Activated CD4-positive, alpha-beta T cell treated with anti-CD3 and anti-CD28 coated beads for 4 hours (primary cell): Measurements from ENCODE around the gene EPS8.

Source experiments
- DNase-seq, 2 donors: peaks; one replicate each; pipeline ENCODE4 v3.0.0-alpha.2; 2020

Gene EPS8

GRCh38 chr12:15687583-15687982 is 101.6 kb downstream of the EPS8 start:
- no peak for DNase-seq

- no peak for DNase-seq
Measured at GRCh38 chr12:15684896-15685658, 104.1 kb downstream of the EPS8 start.

- DNase-seq: no peak
Measured at GRCh38 chr12:15682826-15683225, 106.4 kb downstream of the EPS8 start.

GRCh38 chr12:15679151-15679550 is 110.0 kb downstream of the EPS8 start:
- DNase-seq: no peak

GRCh38 chr12:15677726-15678201 is 111.4 kb downstream of the EPS8 start:
- no peak for DNase-seq

DNA sequence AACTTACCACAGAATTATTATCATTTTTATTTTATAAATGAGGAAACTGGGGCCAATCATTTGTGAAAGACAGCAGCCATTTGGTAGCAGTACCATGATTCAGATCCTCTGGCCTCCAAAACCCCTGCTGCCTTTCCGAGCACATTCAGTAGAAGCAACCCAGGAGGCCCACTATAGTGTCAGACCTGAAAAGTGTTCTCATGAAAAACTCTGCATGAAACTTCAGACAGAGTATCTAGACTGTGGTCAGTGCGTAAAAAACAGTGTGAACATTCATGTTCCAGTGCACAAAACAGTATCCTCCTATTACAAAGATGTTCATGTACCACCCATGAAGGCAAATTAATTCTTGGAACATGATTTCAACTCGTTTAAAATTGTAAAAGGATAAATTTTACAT is 112.0 kb downstream of the EPS8 start:
- no peak for DNase-seq

GRCh38 chr12:15672671-15673270 is 116.4 kb downstream of the EPS8 start:
- no peak for DNase-seq

- DNase-seq: no peak
Measured at GRCh38 chr12:15670756-15671155, 118.4 kb downstream of the EPS8 start.

DNA sequence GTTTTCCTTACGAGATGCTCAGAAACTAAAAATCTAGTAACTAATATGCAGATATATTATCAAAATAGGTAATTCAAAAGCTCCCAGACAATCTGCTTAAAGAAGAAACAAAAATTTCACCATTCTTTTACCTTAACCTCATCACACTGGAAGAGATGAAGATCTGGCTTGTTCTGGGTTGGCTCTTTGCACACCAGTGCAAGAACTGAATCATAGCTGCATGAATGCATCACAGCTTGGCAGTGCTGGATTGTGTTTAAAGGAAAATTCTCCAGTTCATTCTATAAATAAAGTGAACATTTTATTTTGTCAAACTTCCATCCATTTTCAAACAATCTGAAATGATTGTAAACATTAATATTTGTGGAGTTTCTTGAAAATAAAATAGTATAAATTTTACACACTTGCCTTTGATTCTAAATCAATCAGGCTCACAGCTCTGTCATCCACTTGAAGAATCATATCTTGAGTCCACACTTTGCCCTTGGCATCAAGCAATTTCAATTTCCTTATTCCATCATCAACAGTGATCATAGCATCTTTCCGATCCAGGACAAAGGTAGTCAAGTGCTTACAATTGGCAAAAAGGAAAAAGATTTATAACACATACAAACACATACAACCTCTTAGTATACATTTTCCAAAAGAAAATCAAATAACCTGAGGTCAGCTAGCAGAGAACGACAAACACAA is 119.8 kb downstream of the EPS8 start:
- no peak for DNase-seq

DNA sequence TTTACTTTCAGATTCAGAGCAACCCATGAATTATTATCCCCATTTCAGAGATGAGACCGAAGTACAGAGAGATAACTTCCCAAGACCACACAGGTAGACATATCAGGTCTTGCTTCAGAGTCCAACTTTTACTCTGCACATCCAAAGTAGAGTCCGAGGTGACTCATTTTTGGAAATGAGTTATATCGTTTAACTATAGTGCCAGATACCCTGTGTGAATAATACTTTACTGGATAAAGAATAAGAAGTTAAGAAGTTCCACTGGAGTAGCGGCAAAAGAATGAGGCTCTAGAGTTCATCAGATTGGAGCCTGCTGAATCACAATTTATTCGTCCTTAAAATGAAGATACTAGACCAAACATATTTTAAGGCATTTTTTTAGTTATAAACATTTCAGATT is 124.7 kb downstream of the EPS8 start:
- DNase-seq: no peak

DNA sequence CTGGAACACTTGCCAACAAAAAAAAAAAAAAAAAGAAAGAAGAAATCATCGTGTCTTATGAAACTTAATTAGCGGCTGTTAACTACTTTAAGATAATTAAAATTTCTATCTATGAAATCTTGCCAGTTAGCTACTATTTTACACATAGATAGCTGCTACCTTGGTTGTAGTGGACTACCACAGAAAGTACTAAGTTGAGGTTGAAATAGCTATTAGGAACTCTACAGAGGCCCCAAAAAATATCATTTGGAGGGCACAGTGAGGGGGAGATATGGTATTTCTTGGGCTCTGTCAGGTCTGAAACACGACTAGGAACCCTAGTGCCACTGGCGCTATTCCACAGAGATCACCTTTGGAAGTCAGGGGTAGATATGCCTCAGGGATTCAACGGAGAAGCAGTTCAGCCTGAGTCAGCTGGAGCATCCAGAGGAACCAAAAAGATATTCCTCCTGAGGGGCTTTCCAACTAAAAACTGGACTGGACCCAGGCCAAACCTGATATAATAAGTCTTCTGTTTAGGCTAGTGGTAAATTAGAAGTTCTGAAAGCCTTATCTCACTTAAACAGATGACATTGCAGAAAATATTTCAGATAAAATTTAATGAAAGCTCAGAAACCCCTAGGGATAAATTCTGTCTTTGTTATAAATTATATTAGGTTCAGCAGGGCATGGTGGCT is 126.1 kb downstream of the EPS8 start:
- DNase-seq: no peak

- no peak for DNase-seq
Measured at GRCh38 chr12:15662303-15662980, 126.7 kb downstream of the EPS8 start.

DNA sequence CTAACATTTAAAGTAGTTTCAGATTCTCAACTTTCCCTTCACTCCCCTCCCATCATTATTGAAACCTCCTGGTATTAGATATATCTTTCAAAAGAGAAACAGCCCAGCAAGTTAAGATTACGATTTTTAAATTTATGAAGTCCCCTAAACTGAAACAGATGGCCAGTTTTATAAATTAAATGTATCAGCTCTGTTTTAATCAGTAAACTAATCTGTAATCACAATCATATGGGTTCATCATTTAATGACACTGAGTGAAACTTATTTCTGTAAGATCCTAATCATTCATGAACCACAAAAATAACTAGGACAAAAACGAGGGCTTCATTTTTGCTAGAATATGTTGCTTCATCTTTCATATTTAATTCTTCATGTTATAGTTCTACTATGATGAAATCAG is 137.8 kb downstream of the EPS8 start:
- DNase-seq: no peak

GRCh38 chr12:15650399-15651128 is 138.6 kb downstream of the EPS8 start:
- no peak for DNase-seq

DNA sequence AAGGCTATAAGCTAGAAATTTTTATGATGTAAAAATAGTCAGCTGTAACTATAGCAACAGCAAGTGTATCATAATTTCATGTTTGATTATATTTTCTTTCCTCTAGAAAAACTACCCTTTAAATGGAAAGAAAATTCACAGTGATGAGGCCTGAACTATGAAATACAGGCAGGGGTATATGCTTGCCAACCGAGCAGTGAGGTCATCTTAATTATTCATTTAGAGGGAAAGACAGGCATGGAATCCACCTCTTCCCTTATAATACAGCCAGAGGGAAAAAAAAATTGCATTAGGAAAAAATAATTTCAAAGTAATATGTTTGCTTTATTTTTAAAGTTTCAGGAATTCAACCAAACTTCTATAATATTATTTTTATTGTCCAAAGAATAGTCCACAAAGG is 139.8 kb downstream of the EPS8 start:
- no peak for DNase-seq

DNA sequence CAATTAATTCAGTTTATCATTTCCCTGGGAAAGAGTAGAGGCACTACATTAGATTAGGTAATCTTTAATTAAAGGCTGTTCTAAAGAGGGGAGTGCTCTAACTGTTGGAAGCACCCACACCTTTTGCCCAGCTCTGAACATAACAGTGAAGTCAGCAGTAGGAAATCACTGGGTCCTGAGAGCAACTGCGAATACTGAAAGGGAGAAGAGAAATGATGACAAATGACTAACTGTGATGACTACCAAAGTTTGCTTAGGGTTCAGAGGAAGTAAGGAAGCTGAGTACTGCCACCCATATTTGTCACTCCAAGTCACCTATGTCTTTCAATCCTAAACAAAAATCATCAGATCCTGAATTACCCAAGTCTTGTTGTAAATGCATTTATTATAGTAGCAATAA is 140.6 kb downstream of the EPS8 start:
- no peak for DNase-seq

DNA sequence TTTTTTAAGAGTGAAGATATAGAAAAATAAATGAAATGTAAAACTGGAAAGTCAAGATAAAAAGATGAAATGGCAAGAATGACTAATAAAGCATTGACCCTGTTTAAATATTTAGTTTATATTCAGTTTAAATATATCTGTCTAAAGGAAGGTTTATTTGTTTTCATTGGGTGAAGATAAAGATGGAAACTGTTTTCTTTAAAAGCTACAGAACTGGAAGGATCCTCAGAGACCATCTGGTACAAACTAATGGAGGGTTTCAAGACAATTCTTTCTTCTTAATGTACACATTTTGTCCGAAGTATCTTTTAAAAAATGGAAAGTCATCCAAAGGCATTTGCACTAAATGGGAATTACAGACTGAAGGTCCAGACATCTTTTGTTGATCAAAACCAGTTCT is 142.6 kb downstream of the EPS8 start:
- DNase-seq: no peak

DNA sequence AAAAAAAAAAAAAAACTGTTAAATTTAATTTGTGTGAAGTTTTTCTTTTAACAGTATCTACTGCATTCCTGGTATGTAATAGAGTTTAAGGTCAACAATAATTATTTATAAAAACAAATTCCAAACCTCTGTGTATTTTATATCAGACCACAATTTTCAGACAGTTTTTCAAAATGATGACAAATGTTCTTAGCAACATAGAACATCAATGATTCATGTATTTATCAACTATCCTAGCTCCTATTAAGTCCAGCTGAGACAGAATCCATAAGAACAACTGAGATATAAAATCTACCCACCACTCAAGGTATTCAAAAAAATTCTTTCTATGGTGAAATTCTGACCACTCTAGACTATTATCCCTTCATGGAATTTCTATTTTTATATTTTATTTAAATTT is 144.5 kb downstream of the EPS8 start:
- DNase-seq: no peak

DNA sequence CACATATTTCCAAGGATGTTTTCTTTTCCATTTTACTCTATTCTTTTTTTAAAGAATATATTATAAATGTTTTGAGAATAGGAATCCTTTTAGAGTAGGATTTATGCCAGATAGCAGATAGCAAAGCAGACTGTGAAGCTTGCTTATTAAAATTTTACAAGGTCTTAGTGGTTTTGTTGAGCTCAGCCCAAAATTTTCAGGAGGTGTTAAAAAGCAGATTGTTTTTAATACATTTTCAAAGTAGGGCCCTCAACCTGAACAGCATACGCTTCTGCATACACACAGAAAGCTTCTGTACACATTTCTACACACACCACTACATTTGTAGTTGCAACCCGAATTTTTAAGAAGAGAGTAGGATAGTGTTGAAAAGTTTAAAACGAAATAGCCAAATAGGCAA is 151.0 kb downstream of the EPS8 start:
- DNase-seq: no peak

DNA sequence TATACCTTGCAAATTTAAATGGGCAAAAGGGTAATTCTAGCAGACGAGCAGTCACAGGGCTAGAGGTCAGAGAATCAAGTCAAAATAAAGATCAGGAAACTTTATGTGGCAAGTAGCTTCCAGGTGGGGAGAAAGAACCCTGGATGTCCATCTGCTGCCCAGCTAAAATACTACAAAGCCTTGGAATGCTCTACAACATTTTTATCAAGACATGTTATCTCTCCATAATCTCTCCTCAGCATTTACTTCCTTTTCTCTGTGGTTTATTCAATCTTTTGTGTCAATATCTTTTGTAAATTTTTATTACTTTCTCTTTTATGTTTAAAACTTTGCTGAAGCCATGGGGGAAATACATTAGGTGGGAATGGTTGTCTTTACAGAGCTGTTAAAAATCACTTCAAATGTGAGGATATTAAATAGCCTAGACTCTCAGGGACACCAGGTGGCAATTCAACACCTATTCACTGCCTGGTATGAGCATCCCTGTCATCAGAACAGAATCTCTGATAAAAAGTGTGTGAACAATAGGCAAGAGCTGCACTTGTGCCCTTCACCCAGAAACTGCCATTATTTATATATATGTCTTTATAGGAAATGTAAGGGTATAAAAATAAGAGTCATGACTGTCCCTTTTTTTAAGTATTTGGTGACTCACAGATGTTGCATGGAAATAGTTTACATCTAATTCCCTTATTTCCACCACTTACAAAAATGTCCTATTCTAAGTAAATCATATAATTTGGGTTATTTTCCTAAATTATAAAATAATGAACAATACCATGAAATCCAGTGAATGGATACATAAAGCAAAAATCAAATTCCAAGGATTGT is 152.9 kb downstream of the EPS8 start:
- DNase-seq: no peak

GRCh38 chr12:15634010-15634683 is 155.0 kb downstream of the EPS8 start:
- no peak for DNase-seq
